ENCODE results near the gene USP2.

- TF ChIP-seq, protein P1, sequence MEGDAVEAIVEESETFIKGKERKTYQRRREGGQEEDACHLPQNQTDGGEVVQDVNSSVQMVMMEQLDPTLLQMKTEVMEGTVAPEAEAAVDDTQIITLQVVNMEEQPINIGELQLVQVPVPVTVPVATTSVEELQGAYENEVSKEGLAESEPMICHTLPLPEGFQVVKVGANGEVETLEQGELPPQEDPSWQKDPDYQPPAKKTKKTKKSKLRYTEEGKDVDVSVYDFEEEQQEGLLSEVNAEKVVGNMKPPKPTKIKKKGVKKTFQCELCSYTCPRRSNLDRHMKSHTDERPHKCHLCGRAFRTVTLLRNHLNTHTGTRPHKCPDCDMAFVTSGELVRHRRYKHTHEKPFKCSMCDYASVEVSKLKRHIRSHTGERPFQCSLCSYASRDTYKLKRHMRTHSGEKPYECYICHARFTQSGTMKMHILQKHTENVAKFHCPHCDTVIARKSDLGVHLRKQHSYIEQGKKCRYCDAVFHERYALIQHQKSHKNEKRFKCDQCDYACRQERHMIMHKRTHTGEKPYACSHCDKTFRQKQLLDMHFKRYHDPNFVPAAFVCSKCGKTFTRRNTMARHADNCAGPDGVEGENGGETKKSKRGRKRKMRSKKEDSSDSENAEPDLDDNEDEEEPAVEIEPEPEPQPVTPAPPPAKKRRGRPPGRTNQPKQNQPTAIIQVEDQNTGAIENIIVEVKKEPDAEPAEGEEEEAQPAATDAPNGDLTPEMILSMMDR (IDR thresholded peaks at IDR 0.05), result no peak
- no peak for TF ChIP-seq REST (IDR thresholded peaks at IDR 0.05; ENCODE audit: insufficient read depth in 1 of 2, low read depth in 2 of 2, low read length in 1 of 2)
- TF ChIP-seq POLR2AphosphoS5 (IDR thresholded peaks at IDR 0.05; ENCODE audit: low read depth, low read length), result no peak
- TF ChIP-seq TCF7L2 (IDR thresholded peaks at IDR 0.05; ENCODE audit: low read depth, low read length), result no peak
Measured at GRCh38 chr11:119345685-119346084, 35.8 kb downstream of the USP2 start.

All from Panc1 (cell line).